ENCODE measurements around the gene ETNK2. TPM values are rescaled to one million over a fixed set of nuclear protein-coding genes. Genes with fewer than 3 reads are reported as not detected.

ETNK2 gene
- total and polyA plus RNA-seq, 2 of the 8 experiments (the other 6 are each of a cell fraction or from before 2014, with no cell fraction given) = 20.1 to 26.7 TPM

GRCh38 chr1:204103431-204103741, 48.5 kb downstream of the ETNK2 start:
- Histone ChIP-seq H3K23ac (ENCODE audit: insufficient read length) (no peak overlapping the region), H2BK20ac (ENCODE audit: low read length) (peak overlapping the region; percentile 63; the same call in 1 of the 2 replicates), H4K8ac (ENCODE audit: extremely low read depth, insufficient read depth, low read length) (no peak overlapping the region), H3K4me2 (ENCODE audit: insufficient read depth in 1 of 2, low read depth in 2 of 2, low read length in 2 of 2) (peak overlapping the region in 1 of 2 experiments; percentile 19; a peak in 1 of 4 replicates), H3K36me3 (ENCODE audit: control insufficient read depth in 2 of 4, insufficient read depth in 4 of 4, low read length in 3 of 4) (no peaks in the 10 kb centered on the region), H2BK12ac (ENCODE audit: low read depth, low read length) (peak overlapping the region; percentile 1; the same call in 1 of the 2 replicates), H4K20me1 (replicated peaks in 1 of 2; ENCODE audit: control insufficient read depth in 1 of 2, insufficient read depth in 2 of 2, low read length in 2 of 2) (peaks cover 41 to 49% of the 10 kb centered on the region in 2 experiments), H2AK5ac (ENCODE audit: low read depth, low read length) (no peak overlapping the region; the same call in 1 of the 2 replicates), H3K4me1 (replicated peaks in 1 of 4; ENCODE audit: control insufficient read depth in 3 of 4, insufficient read depth in 4 of 4, low read length in 3 of 4) (peaks cover 26 to 58% (median 35%) of the 10 kb centered on the region in 4 experiments), H2AFZ (ENCODE audit: low read length) (no peak overlapping the region), H3K27me3 (replicated peaks in 1 of 4; ENCODE audit: control insufficient read depth in 3 of 4, extremely low read depth in 1 of 4, insufficient read depth in 3 of 4, low read length in 3 of 4) (no peaks in the 10 kb centered on the region), H3K18ac (ENCODE audit: extremely low read depth, low read length) (no peak overlapping the region), H4K5ac (ENCODE audit: insufficient read length, low read depth, low read length) (no peak overlapping the region), H3K27ac (ENCODE audit: low read depth, low read length) (no peak overlapping the region), H4K91ac (replicated peaks; ENCODE audit: insufficient read length, low read length) (no peak overlapping the region), H3K4me3 (ENCODE audit: extremely low read depth in 1 of 4, insufficient read depth in 2 of 4, low read depth in 3 of 4, low read length in 4 of 4) (no peak overlapping the region), H3K79me2 (ENCODE audit: control insufficient read depth in 1 of 2, insufficient read depth in 2 of 2, low read length in 2 of 2) (peaks cover 37 to 99% of the 10 kb centered on the region in 2 experiments), H3K4ac (replicated peaks; ENCODE audit: insufficient read length, low read depth, low read length) (peak overlapping the region; percentile 17), H3K23me2 (ENCODE audit: low read depth, low read length) (no peaks in the 10 kb centered on the region; the same call in 1 of the 2 replicates), H2BK15ac (ENCODE audit: low read length) (0 out of 2 replicates have a peak overlapping the region, but pooled peaks have one; percentile 0), H3K14ac (ENCODE audit: insufficient read length) (no peak overlapping the region), H3K9ac (replicated peaks in 1 of 4; ENCODE audit: extremely low read depth in 1 of 4, low read depth in 3 of 4, low read length in 3 of 4) (no peak overlapping the region), H3K56ac (replicated peaks; ENCODE audit: insufficient read length, low read depth, low read length) (no peak overlapping the region), H2BK5ac (ENCODE audit: low read depth, low read length) (peak overlapping the region; percentile 14; the same call in 1 of the 2 replicates), H3K79me1 (ENCODE audit: low read depth, low read length) (peaks cover 39% of the 10 kb centered on the region), H3K9me3 (ENCODE audit: insufficient read depth in 2 of 2, low read depth in 1 of 2, low read length in 1 of 2) (no peaks in the 10 kb centered on the region), H2BK120ac (replicated peaks; ENCODE audit: low read depth, low read length) (no peak overlapping the region)
- FAIRE-seq (no peak), DNase-seq (ENCODE audit: low read depth in 1 of 2, low spot score in 2 of 2) (no peak)
- WGBS, 2 experiments (ENCODE audit: extremely low coverage in 1 of 2, insufficient coverage in 1 of 2, insufficient read length in 1 of 2, insufficient replicate concordance in 2 of 2, low coverage in 1 of 2, low lambda C conversion rate in 2 of 2, missing lambda C conversion rate in 1 of 2) = 71% methylated on average over 2 of the region's 2 CpGs; no CpG with 5 or more reads in 1 of the 2 experiments
- ChIA-PET CTCF (ENCODE audit: partially characterized antibody) (interaction anchor here (1.0 to 2.3 kb wide), 8 partner anchors 10 to 231 kb away, joined by 3 to 11 read pairs (median 4); no protein-coding TSS in a partner anchor), POLR2A (ENCODE audit: partially characterized antibody) (interaction anchor here (1.3 to 2.8 kb wide), 2 partner anchors 24 to 29 kb away, joined by 5 to 12 read pairs; no protein-coding TSS in a partner anchor)
- TF ChIP-seq BACH1 (IDR thresholded peaks at IDR 0.05; ENCODE audit: low read length) (no peak), SAP30 (IDR thresholded peaks at IDR 0.05; ENCODE audit: insufficient read depth, insufficient replicate concordance, low read length) (no peak), CBX5 (IDR thresholded peaks at IDR 0.05; ENCODE audit: low read depth, low read length) (no peak), GABPA (IDR thresholded peaks at IDR 0.05; ENCODE audit: borderline replicate concordance, insufficient read depth, low read length) (no peak), TAF7 (optimal IDR thresholded peaks at IDR 0.05; ENCODE audit: borderline replicate concordance, low read depth, low read length) (no peak), JUN (IDR thresholded peaks at IDR 0.05; ENCODE audit: low read depth, low read length) (no peak), EP300 (IDR thresholded peaks at IDR 0.05; ENCODE audit: borderline replicate concordance in 1 of 2, low read depth in 2 of 2, low read length in 2 of 2) (no peak), RNF2 (IDR thresholded peaks at IDR 0.05; ENCODE audit: borderline replicate concordance, low read depth, low read length, missing control alignments, poor library complexity, severe bottlenecking) (no peak), CHD1 (IDR thresholded peaks at IDR 0.05; ENCODE audit: low read depth, low read length) (no peak), KDM4A (IDR thresholded peaks at IDR 0.05; ENCODE audit: low read depth, low read length, severe bottlenecking) (no peak), HDAC6 (IDR thresholded peaks at IDR 0.05; ENCODE audit: low read depth, low read length) (no peak), ATF3 (IDR thresholded peaks at IDR 0.05; ENCODE audit: insufficient read depth, low read depth, low read length) (no peak)
